Activated naive CD8-positive, alpha-beta T cell treated with anti-CD3 and anti-CD28 coated beads, Interleukin-2, amount 10 ng/mL, durations not matched to agents 7 days and 5 days (primary cell): ENCODE measurements around the gene SPINDOC. TPM values are rescaled to one million over a fixed set of nuclear protein-coding genes. Genes with fewer than 3 reads are reported as not detected.

ENCODE experiments used
- ATAC-seq: fragments of 150-1000 bp; cut with Tn5 transposase; one replicate; pipeline ENCODE4 v1.10.0; 2021; ENCODE audit warnings: low read depth, moderate library complexity
- POLR2A ChIA-PET: fragments of 350-600 bp; sonication (Branson Sonifier 250); formaldehyde crosslinking; loops from one replicate; lab custom pipeline; 2021; ENCODE audit warnings: antibody characterized with exemption; lab: Charles Lee
- DNase-seq: peaks from one replicate; pipeline ENCODE4 v3.0.0; 2021
- H3K27ac Mint-ChIP-seq: one replicate; pipeline ENCODE4 v1.8.0; 2022; ENCODE audit warnings: mild to moderate bottlenecking, mixed read lengths
- H3K27me3 Mint-ChIP-seq: one replicate; pipeline ENCODE4 v1.8.0; 2022; ENCODE audit warnings: mild to moderate bottlenecking, moderate library complexity, mixed read lengths
- H3K36me3 Mint-ChIP-seq: one replicate; pipeline ENCODE4 v1.8.0; 2021; ENCODE audit warnings: mild to moderate bottlenecking, mixed read lengths
- H3K4me1 Mint-ChIP-seq: one replicate; pipeline ENCODE4 v1.8.0; 2021; ENCODE audit warnings: mixed read lengths
- H3K4me3 Mint-ChIP-seq: one replicate; pipeline ENCODE4 v1.8.0; 2022; ENCODE audit warnings: mild to moderate bottlenecking, moderate library complexity, mixed read lengths
- H3K9me3 Mint-ChIP-seq: one replicate; pipeline ENCODE4 v1.8.0; 2021; ENCODE audit warnings: mixed read lengths
- total RNA-seq, 2 experiments: library from RNA; stranded (reverse); gene quantifications; one replicate each; pipeline ENCODE4 v1.2.3, GENCODE V29; 2021

SPINDOC gene
- total RNA-seq, 2 experiments from 2014 or later: 35.1 to 35.2 TPM

DNA sequence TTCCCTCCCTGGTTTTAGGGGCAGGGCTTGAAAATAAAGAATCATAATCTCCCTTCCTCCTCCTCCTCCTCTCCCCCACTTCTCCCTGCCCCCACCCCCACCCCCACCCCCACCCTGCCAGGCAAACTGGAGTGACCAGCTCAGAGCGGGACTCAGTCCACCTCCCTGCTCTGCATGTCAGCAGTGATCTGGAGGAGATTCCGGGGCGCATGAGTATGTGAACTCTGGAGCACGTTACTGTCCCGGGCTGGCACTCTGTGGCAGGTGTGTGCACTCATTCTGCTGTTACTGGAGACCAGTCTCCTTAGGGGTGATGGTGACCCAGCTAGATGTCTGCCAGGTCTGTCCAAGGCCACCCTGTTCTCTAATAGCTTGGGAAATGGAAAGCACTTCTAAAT is 59.5 kb downstream of the SPINDOC start:
- H3K9me3 Mint-ChIP-seq: no peaks in the 10 kb centered on the region
- ATAC-seq: no peak
- peaks cover 50% of the 10 kb centered on the region for H3K4me1 Mint-ChIP-seq
- peaks cover 17% of the 10 kb centered on the region for H3K36me3 Mint-ChIP-seq
- no peak for DNase-seq
- POLR2A ChIA-PET: interaction anchor here (0.7 to 1.5 kb wide), 4 partner anchors 13 to 34 kb away, joined by 3 to 6 read pairs (median 6); partner anchors contain the start of gene MARK2
- H3K27me3 Mint-ChIP-seq: no peaks in the 10 kb centered on the region
- H3K27ac Mint-ChIP-seq: peak overlapping the region; percentile 81
- peak overlapping the region; percentile 49 for H3K4me3 Mint-ChIP-seq

- Mint-ChIP-seq H3K27ac (no peak overlapping the region), H3K27me3 (no peaks in the 10 kb centered on the region), H3K4me3 (no peak overlapping the region), H3K36me3 (peaks cover 19% of the 10 kb centered on the region), H3K4me1 (peaks cover 51% of the 10 kb centered on the region), H3K9me3 (no peaks in the 10 kb centered on the region)
- POLR2A ChIA-PET: interaction anchor here (0.6 to 1.3 kb wide), 4 partner anchors 12 to 31 kb away, joined by 3 to 6 read pairs (median 4); no protein-coding TSS in a partner anchor
- ATAC-seq: no peak
- DNase-seq: no peak
These were observed 60.1 kb downstream of the SPINDOC start for GRCh38 chr11:63873311-63873710.

GRCh38 chr11:63874511-63874910 is 61.3 kb downstream of the SPINDOC start:
- no peaks in the 10 kb centered on the region for H3K9me3 Mint-ChIP-seq
- peaks cover 15% of the 10 kb centered on the region for H3K36me3 Mint-ChIP-seq
- H3K4me1 Mint-ChIP-seq: peaks cover 47% of the 10 kb centered on the region
- ATAC-seq: no peak
- POLR2A ChIA-PET: interaction anchor here (0.9 kb wide), 2 partner anchors 26 to 45 kb away, joined by 3 read pairs; no protein-coding TSS in a partner anchor
- H3K27me3 Mint-ChIP-seq: no peaks in the 10 kb centered on the region
- no peak for DNase-seq
- H3K27ac Mint-ChIP-seq: no peak overlapping the region
- no peak overlapping the region for H3K4me3 Mint-ChIP-seq

DNA sequence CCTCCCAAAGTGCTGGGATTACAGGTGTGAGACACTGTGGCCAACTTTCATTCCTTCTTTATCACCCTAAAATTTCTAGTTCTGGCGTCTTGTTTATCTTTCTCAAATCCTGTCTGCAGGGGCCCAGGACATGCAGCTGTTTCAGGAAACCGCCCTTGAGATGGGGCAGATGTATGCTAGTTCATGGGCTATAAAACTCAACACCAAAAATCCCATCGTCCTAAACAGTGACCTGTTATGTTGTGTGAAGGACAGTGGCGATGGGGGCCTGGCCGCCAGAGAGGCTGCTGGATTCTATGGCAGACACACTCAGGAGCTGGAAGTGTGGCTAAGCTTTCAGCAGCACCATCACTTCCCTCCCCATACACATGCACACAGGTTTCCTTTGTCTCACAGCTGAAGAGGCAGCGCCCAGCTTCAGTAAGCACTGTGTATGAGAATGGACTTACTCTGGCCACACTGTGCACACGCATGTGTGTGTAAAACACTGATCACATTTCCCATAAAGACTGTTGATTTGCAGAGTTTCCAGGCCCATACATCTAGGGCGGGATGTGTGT is 62.3 kb downstream of the SPINDOC start:
- Mint-ChIP-seq H3K4me3 (no peak overlapping the region), H3K4me1 (peaks cover 47% of the 10 kb centered on the region), H3K36me3 (peaks cover 11% of the 10 kb centered on the region), H3K27me3 (no peaks in the 10 kb centered on the region), H3K9me3 (no peaks in the 10 kb centered on the region), H3K27ac (no peak overlapping the region)
- ATAC-seq: no peak
- POLR2A ChIA-PET: interaction anchor here (0.7 to 0.9 kb wide), 2 partner anchors 21 to 44 kb away, joined by 3 read pairs; no protein-coding TSS in a partner anchor
- no peak for DNase-seq

GRCh38 chr11:63876616-63877015 is 63.4 kb downstream of the SPINDOC start:
- POLR2A ChIA-PET: no interaction called here
- Mint-ChIP-seq H3K9me3 (no peaks in the 10 kb centered on the region), H3K4me1 (peaks cover 52% of the 10 kb centered on the region), H3K27ac (no peak overlapping the region), H3K36me3 (peaks cover 13% of the 10 kb centered on the region), H3K27me3 (no peaks in the 10 kb centered on the region), H3K4me3 (no peak overlapping the region)
- DNase-seq: no peak
- ATAC-seq: no peak

Other genes starting within 250 kb of the SPINDOC start
- 10 to 100 TPM; 15.8 to 17.3 TPM for gene PLAAT3, start 199.0 kb upstream of the SPINDOC start, total RNA-seq
- gene ATL3, start 142.1 kb upstream of the SPINDOC start, total RNA-seq: 10 to 100 TPM; 36.7 to 38.1 TPM
- 10 to 100 TPM; 50.8 to 51.1 TPM for gene RTN3, start 132.0 kb upstream of the SPINDOC start, total RNA-seq
- gene ZFTA, start 44.7 kb upstream of the SPINDOC start, total RNA-seq: 1 to 10 TPM; 4.7 to 5.0 TPM
- 10 to 100 TPM; 60.6 to 62.3 TPM for gene MARK2, start 25.7 kb downstream of the SPINDOC start, total RNA-seq
- gene RCOR2, start 103.7 kb downstream of the SPINDOC start, total RNA-seq: under 1 TPM; 0.58 to 0.74 TPM
- gene NAA40, start 125.5 kb downstream of the SPINDOC start, total RNA-seq: 10 to 100 TPM; 39.1 to 39.7 TPM
- 100 to 1,000 TPM; 379 to 420 TPM for gene COX8A, start 161.2 kb downstream of the SPINDOC start, total RNA-seq
- gene OTUB1, start 173.0 kb downstream of the SPINDOC start, total RNA-seq: 10 to 100 TPM; 86.0 to 87.0 TPM
- gene FLRT1, start 222.5 kb downstream of the SPINDOC start, total RNA-seq: not detected